HepG2 (cell line): ENCODE data around the gene BEST2. TPM values are rescaled to one million over a fixed set of nuclear protein-coding genes. Genes with fewer than 3 reads are reported as not detected.
A peak's percentile ranks its signal among the peaks of the same experiment; 100 is the strongest.

Source experiments
- BORCS8-MEF2B ChIP-seq: sonication (generic); formaldehyde crosslinking; IDR thresholded peaks from 2 replicates; pipeline ENCODE4 v1.8.0; 2022; ENCODE audit warnings: mild to moderate bottlenecking, missing genetic modification reagents
- CCDC6 ChIP-seq: sonication (generic); formaldehyde crosslinking; IDR thresholded peaks from 2 replicates; pipeline ENCODE4 v1.8.1; 2022; ENCODE audit warnings: mild to moderate bottlenecking, missing genetic modification reagents, moderate library complexity
- EP300 ChIP-seq, 3 experiments: sonication (generic) in 1 of 3; formaldehyde crosslinking in 1 of 3; IDR thresholded peaks; 2 replicates each; pipeline versions ENCODE4 v1.5.1 to v1.6.1; 2011 to 2020; ENCODE audit warnings: low read depth in 2 of 3, low read length in 2 of 3, borderline replicate concordance in 1 of 3, improper control_type of control experiment in 1 of 3, mild to moderate bottlenecking in 1 of 3, missing genetic modification reagents in 1 of 3, moderate library complexity in 1 of 3
- GFI1 ChIP-seq: sonication (generic); formaldehyde crosslinking; IDR thresholded peaks from 2 replicates; pipeline ENCODE4 v1.5.0; 2020; ENCODE audit warnings: missing genetic modification reagents, mild to moderate bottlenecking, borderline replicate concordance
- HDAC6 ChIP-seq: fragments of 200-600 bp; sonication (generic); IDR thresholded peaks from 2 replicates; pipeline ENCODE4 v1.7.0; 2017; ENCODE audit warnings: mild to moderate bottlenecking, antibody characterized with exemption, low read length, low read depth
- KDM5A ChIP-seq: fragments of 200-600 bp; sonication (generic); IDR thresholded peaks from 2 replicates; pipeline ENCODE4 v1.7.0; 2018; ENCODE audit warnings: antibody characterized with exemption, mild to moderate bottlenecking, low read length, borderline replicate concordance
- MED1 ChIP-seq: sonication (generic); formaldehyde crosslinking; IDR thresholded peaks from 2 replicates; pipeline ENCODE4 v1.4.0; 2020; ENCODE audit warnings: missing genetic modification reagents
- NFIC ChIP-seq: IDR thresholded peaks from 2 replicates; pipeline ENCODE4 v1.6.1; 2012; ENCODE audit warnings: mild to moderate bottlenecking, low read length, inconsistent platforms
- SP1 ChIP-seq, 2 experiments: fragments of 450-650 bp in 1 of 2; sonication (generic) in 1 of 2; formaldehyde crosslinking in 1 of 2; IDR thresholded peaks; 2 replicates each; pipeline versions ENCODE4 v1.4.0 to v1.6.1; 2016 to 2020; ENCODE audit warnings: missing genetic modification reagents in 1 of 2
- SP2 ChIP-seq: sonication (generic); formaldehyde crosslinking; IDR thresholded peaks from 2 replicates; pipeline ENCODE4 v1.5.1; 2020; ENCODE audit warnings: mild to moderate bottlenecking, missing genetic modification reagents
- TMF1 ChIP-seq: sonication (generic); formaldehyde crosslinking; IDR thresholded peaks from 2 replicates; pipeline ENCODE4 v1.8.1; 2022; ENCODE audit warnings: low read depth, missing genetic modification reagents
- U2AF2 ChIP-seq: fragments of 200-400 bp; formaldehyde crosslinking; IDR thresholded peaks from 2 replicates; pipeline ENCODE4 v1.6.1; 2017; ENCODE audit warnings: low read depth, mild to moderate bottlenecking, low read length
- ZBTB20 ChIP-seq: sonication (generic); formaldehyde crosslinking; IDR thresholded peaks from 2 replicates; pipeline ENCODE4 v1.8.1; 2023; ENCODE audit warnings: missing genetic modification reagents, low read depth, mild to moderate bottlenecking, borderline replicate concordance
- ZFP36 ChIP-seq: fragments of 150-350 bp; IDR thresholded peaks from 2 replicates; pipeline ENCODE4 v1.6.1; 2018; ENCODE audit warnings: borderline replicate concordance, low read length, low read depth; ENCODE audit not compliant: partially characterized antibody
- ZFP82 ChIP-seq: sonication (generic); formaldehyde crosslinking; IDR thresholded peaks from 2 replicates; pipeline ENCODE4 v1.5.1; 2020; ENCODE audit warnings: mild to moderate bottlenecking, missing genetic modification reagents, borderline replicate concordance
- ZNF326 ChIP-seq: sonication (generic); formaldehyde crosslinking; IDR thresholded peaks from 2 replicates; pipeline ENCODE4 v1.4.0; 2020; ENCODE audit warnings: missing genetic modification reagents, borderline replicate concordance
- ZNF337 ChIP-seq: sonication (generic); formaldehyde crosslinking; IDR thresholded peaks from 2 replicates; pipeline ENCODE4 v1.5.1; 2020; ENCODE audit warnings: missing genetic modification reagents, low read depth, mild to moderate bottlenecking, borderline replicate concordance
- ZNF33A ChIP-seq: sonication (generic); formaldehyde crosslinking; IDR thresholded peaks from 2 replicates; pipeline ENCODE4 v1.5.1; 2020; ENCODE audit warnings: missing genetic modification reagents, mild to moderate bottlenecking, moderate library complexity, borderline replicate concordance
- ZNF558 ChIP-seq: sonication (generic); formaldehyde crosslinking; IDR thresholded peaks from 2 replicates; pipeline ENCODE4 v1.9.0; 2022; ENCODE audit warnings: mild to moderate bottlenecking, missing genetic modification reagents, borderline replicate concordance
- polyA plus RNA-seq, 8 experiments: library from polyadenylated mRNA; depleted of rRNA in 3 of 8; stranded (reverse) in 7 of 8; unstranded in 1 of 8; fragments of >200 nt; fragmentation: Illumina TruSeq in 4 of 8; extraction: Trizol in 4 of 8; gene quantifications; 2 replicates each; pipeline versions ENCODE4 v1.2.1 to v1.2.3, GENCODE V29; 2011 to 2016; ENCODE audit warnings: low read depth in 4 of 8, missing spikeins in 1 of 8, mixed read lengths in 1 of 8; ENCODE audit not compliant: insufficient read depth in 1 of 8
- total RNA-seq, 5 experiments: library from RNA; depleted of rRNA; stranded (reverse); fragments of >200 nt; fragmentation: Illumina TruSeq; extraction: Trizol; gene quantifications; 2 replicates each; pipeline ENCODE4 v1.2.3, GENCODE V29; 2016; ENCODE audit warnings: low read depth in 1 of 5
- TF ChIP-seq, protein P1 (sequence below): sonication (generic); formaldehyde crosslinking; IDR thresholded peaks from 2 replicates; pipeline ENCODE4 v1.5.0; 2020; ENCODE audit warnings: mild to moderate bottlenecking, missing genetic modification reagents
- TF ChIP-seq, protein P2 (sequence below): sonication (generic); formaldehyde crosslinking; IDR thresholded peaks from 2 replicates; pipeline ENCODE4 v1.5.0; 2020; ENCODE audit warnings: missing genetic modification reagents
- TF ChIP-seq, protein P3 (sequence below): IDR thresholded peaks from 2 replicates; pipeline ENCODE4 v1.6.1; 2018; ENCODE audit warnings: missing genetic modification reagents
- TF ChIP-seq, protein P4 (sequence below): sonication (generic); formaldehyde crosslinking; IDR thresholded peaks from 2 replicates; pipeline ENCODE4 v1.5.0; 2020; ENCODE audit warnings: mild to moderate bottlenecking, low read depth, missing genetic modification reagents, borderline replicate concordance

The BEST2 gene
- total and polyA plus RNA-seq, 2 of the 13 experiments (the other 11 are each of a cell fraction or from before 2014, with no cell fraction given), result not detected

DNA sequence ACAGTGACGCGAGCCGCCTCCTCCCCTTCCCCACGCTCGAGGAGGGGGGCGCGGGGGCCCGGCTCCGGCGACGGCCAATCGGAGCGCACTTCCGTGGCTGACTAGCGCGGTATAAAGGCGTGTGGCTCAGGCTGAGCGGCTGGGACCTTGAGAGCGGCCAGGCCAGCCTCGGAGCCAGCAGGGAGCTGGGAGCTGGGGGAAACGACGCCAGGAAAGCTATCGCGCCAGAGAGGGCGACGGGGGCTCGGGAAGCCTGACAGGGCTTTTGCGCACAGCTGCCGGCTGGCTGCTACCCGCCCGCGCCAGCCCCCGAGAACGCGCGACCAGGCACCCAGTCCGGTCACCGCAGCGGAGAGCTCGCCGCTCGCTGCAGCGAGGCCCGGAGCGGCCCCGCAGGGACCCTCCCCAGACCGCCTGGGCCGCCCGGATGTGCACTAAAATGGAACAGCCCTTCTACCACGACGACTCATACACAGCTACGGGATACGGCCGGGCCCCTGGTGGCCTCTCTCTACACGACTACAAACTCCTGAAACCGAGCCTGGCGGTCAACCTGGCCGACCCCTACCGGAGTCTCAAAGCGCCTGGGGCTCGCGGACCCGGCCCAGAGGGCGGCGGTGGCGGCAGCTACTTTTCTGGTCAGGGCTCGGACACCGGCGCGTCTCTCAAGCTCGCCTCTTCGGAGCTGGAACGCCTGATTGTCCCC, 39.9 kb downstream of the BEST2 start, which contains the start of gene JUNB (continued):
- TF ChIP-seq, protein P1, sequence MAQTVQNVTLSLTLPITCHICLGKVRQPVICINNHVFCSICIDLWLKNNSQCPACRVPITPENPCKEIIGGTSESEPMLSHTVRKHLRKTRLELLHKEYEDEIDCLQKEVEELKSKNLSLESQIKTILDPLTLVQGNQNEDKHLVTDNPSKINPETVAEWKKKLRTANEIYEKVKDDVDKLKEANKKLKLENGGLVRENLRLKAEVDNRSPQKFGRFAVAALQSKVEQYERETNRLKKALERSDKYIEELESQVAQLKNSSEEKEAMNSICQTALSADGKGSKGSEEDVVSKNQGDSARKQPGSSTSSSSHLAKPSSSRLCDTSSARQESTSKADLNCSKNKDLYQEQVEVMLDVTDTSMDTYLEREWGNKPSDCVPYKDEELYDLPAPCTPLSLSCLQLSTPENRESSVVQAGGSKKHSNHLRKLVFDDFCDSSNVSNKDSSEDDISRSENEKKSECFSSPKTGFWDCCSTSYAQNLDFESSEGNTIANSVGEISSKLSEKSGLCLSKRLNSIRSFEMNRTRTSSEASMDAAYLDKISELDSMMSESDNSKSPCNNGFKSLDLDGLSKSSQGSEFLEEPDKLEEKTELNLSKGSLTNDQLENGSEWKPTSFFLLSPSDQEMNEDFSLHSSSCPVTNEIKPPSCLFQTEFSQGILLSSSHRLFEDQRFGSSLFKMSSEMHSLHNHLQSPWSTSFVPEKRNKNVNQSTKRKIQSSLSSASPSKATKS (CRISPR knock-in tag), result no peak
- TF ChIP-seq ZFP82 (CRISPR knock-in tag), result no peak; the same call in 1 of the 2 replicates
- peak; percentile 82 for TF ChIP-seq BORCS8-MEF2B (CRISPR knock-in tag)
- no peak for TF ChIP-seq NFIC
- TF ChIP-seq, protein P2, sequence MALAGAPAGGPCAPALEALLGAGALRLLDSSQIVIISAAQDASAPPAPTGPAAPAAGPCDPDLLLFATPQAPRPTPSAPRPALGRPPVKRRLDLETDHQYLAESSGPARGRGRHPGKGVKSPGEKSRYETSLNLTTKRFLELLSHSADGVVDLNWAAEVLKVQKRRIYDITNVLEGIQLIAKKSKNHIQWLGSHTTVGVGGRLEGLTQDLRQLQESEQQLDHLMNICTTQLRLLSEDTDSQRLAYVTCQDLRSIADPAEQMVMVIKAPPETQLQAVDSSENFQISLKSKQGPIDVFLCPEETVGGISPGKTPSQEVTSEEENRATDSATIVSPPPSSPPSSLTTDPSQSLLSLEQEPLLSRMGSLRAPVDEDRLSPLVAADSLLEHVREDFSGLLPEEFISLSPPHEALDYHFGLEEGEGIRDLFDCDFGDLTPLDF (CRISPR knock-in tag), result no peak
- peak; percentile 66 for TF ChIP-seq ZBTB20 (CRISPR knock-in tag)
- TF ChIP-seq TMF1 (CRISPR knock-in tag), result peak; percentile 59; the same call in 1 of the 2 replicates
- 0 out of 2 replicates have a peak, but pooled peaks have one; percentile 28 for TF ChIP-seq KDM5A
- no peak for TF ChIP-seq ZNF326 (CRISPR knock-in tag)
- TF ChIP-seq EP300 (IDR thresholded peaks at IDR 0.05; ENCODE audit: low read depth in 2 of 2, low read length in 2 of 2), result peak; percentile 31 to 54; a peak in 1 of 4 replicates
- TF ChIP-seq EP300 (CRISPR knock-in tag; IDR thresholded peaks at IDR 0.05; ENCODE audit: borderline replicate concordance), result peak; percentile 74; the same call in 1 of the 2 replicates
- TF ChIP-seq ZFP36, result no peak
- no peak for TF ChIP-seq SP2 (CRISPR knock-in tag)
- TF ChIP-seq ZNF337 (CRISPR knock-in tag), result no peak
- TF ChIP-seq MED1 (CRISPR knock-in tag), result peak; percentile 90
- TF ChIP-seq, protein P3, sequence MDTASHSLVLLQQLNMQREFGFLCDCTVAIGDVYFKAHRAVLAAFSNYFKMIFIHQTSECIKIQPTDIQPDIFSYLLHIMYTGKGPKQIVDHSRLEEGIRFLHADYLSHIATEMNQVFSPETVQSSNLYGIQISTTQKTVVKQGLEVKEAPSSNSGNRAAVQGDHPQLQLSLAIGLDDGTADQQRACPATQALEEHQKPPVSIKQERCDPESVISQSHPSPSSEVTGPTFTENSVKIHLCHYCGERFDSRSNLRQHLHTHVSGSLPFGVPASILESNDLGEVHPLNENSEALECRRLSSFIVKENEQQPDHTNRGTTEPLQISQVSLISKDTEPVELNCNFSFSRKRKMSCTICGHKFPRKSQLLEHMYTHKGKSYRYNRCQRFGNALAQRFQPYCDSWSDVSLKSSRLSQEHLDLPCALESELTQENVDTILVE (CRISPR knock-in tag), result peak; percentile 87; the same call in 1 of the 2 replicates
- no peak for TF ChIP-seq SP1 (IDR thresholded peaks at IDR 0.05)
- TF ChIP-seq SP1 (CRISPR knock-in tag; IDR thresholded peaks at IDR 0.05), result peak; percentile 54; the same call in 1 of the 2 replicates
- peak; percentile 91 for TF ChIP-seq CCDC6 (CRISPR knock-in tag)
- no peak for TF ChIP-seq ZNF33A (CRISPR knock-in tag)
- no peak for TF ChIP-seq HDAC6
- 0 out of 2 replicates have a peak, but pooled peaks have one; percentile 71 for TF ChIP-seq ZNF558
- no peak for TF ChIP-seq GFI1 (CRISPR knock-in tag)
- no peak for TF ChIP-seq U2AF2
- TF ChIP-seq, protein P4, sequence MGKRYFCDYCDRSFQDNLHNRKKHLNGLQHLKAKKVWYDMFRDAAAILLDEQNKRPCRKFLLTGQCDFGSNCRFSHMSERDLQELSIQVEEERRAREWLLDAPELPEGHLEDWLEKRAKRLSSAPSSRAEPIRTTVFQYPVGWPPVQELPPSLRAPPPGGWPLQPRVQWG, result no peak
